ENCODE results near the gene PRR30.
"Not testable (repeated sequence)": the region's sequence is repeated elsewhere in the genome, so short reads cannot be mapped to it uniquely, and the experiment has no call there.

PRR30 gene

DNA sequence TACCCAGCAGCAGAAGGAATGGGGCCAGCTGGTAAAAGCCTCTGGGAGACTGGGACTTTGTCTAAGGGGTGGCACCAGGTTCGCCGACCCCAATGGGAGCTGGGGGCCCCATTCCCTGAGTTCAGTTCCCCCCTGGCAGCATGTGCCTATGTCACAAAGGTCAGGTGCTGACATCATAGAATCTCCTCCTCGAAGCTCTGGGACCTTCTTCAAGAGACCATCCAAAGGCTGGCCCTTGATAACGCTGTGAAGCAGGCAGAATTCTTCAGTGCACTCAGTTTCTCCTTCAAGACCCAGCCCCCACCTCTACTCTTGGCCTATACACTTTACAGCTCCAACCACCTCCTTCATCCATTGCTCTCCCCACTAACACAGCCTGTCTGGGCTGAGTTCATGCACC, at the start of gene PRR30:
TSS of gene PRR30 (minus strand) at position 101 of the 400 bp plus-strand sequence. CDS start 1,081 bp downstream, outside the sequence.
- DNase-seq = no peak

DNA sequence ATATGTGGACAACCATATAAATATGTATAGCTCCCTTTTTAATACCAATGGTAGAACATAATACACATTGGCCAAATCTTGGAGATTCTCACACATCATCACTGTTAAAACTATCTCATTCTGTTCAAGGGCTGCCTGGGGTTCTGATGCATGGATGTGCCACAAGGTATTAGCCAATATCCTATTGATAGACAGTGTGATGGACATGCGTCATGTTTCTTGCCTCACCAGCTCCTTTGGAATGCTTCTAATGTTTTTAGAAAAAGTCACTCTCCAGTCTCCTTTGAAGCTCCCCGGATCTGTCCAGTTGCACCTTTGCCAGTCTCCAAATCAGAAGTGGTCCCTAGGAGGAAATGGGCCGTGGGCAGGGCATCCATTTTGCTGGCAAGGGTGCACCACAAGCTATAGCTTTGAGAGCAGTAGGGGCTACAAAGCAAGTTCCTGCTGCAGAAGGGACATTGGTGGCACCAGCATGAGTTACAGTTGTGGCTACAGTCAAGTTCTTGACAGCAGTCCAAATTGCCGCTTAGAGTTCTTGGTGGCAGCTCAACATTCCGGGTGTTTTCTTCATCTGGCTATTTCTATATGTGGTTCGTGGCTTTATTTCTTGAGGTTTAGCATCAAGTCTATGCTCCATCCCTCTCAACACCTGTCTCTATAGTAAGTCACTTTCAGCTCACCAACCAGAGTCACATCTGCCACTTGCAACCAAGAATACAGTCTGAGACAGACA, 47.6 kb upstream of the PRR30 start:
- no peak for DNase-seq

GRCh38 chr2:27185331-27186026, 46.3 kb upstream of the PRR30 start:
- no peak for DNase-seq

DNA sequence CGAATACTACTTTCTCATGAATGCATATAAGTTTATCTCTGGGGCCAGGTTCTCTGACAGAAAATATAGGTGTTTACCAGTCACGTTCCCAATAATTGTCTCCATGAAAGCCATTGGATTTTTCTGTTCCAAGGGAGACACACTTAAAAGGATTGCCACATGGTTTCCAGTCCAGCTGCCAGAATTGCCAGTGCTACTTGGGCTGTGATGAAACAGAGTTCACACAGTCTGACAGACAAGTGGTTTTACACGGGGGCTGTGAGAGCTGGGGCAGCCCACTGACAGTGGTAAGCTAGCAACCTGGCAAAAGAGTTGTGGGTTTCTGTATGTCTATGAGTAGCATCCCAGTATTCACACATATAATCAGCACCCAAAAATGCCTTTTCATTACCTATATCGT, 44.9 kb upstream of the PRR30 start:
- no peak for DNase-seq

GRCh38 chr2:27182346-27182745, 43.1 kb upstream of the PRR30 start:
- no peak for DNase-seq

DNA sequence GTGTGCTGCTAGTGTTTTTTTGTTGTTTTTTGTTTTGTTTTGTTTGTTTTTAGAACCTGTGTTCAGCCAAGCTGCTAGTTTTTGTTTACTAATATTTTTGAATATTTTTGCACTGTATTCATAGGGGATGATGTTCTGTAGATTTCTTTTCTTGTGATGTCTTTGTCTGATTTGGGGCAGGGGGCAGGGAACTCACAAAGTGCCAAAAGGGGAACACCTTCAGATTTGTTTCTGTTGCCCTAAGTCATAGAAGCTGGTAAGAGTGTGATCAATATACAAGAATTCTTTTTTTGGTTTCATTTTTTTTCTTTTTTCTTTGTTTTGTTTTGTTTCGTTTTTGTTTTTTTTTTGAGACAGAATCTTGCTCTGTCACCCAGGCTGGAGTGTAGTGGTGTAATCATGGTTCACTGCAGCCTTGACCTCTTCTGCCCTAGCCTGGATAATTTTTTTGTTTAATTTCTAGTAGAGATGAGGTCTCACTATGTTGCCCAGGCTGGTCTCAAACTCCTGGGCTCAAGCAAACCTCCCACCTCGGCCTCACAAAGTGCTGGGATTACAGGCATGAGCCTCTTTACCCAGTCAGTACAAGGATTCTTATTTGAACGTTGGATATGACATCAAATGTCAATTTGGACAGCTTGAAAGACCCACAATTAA, 40.3 kb upstream of the PRR30 start:
- DNase-seq = no peak

DNA sequence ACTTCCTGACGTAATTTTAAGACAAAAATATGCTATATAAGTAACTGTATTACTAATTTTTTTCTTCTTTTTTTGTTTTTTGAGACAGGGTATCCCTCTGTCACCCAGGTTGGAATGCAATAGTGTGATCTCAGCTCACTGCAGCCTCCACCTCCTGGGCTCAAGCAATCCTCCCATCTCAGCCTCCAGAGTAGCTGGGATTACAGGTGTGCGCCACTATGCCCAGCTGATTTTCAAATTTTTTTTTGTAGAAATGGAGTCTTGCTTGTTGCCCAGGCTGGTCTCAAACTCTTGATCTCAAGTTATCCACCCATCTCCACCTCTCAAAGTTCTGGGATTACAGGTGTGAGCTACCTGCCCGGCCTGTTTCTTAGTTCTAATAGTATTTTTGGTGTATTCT, 39.3 kb upstream of the PRR30 start:
- no peak for DNase-seq

GRCh38 chr2:27177441-27178351, 38.5 kb upstream of the PRR30 start:
- DNase-seq = no peak

- not testable (repeated sequence) for DNase-seq
Observed at GRCh38 chr2:27175781-27176180, 36.6 kb upstream of the PRR30 start.

GRCh38 chr2:27175330-27175729, 36.1 kb upstream of the PRR30 start:
- no peak for DNase-seq

DNA sequence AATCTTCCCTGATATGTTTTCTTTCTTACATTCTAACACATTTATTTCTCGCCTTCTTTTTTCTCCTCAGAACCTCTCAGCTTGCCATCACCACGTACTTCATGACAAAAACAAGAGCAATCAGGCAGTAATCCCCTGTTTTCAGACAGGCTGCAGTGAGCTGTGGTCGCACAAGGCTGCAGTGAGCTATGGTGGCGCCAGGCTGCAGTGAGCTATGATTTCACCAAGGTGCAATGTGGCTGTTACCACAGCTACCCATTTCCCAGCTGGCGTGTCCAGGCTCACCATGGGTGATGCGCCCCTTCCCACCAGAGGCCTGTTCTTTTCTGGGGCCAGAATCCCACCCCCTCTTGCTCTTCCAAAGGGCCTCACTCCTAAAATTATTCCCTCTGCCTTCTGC, 35.4 kb upstream of the PRR30 start:
- DNase-seq = no peak

GRCh38 chr2:27171351-27171848, 32.2 kb upstream of the PRR30 start:
- peak; percentile 12 to 34 for DNase-seq

GRCh38 chr2:27170581-27171337, 31.5 kb upstream of the PRR30 start:
- no peak for DNase-seq

- DNase-seq = no peak
Observed at GRCh38 chr2:27164960-27165763, 26.0 kb upstream of the PRR30 start.

GRCh38 chr2:27162151-27163121, 23.2 kb upstream of the PRR30 start:
- no peak for DNase-seq

GRCh38 chr2:27160191-27160590, 21.0 kb upstream of the PRR30 start:
- DNase-seq = no peak

DNA sequence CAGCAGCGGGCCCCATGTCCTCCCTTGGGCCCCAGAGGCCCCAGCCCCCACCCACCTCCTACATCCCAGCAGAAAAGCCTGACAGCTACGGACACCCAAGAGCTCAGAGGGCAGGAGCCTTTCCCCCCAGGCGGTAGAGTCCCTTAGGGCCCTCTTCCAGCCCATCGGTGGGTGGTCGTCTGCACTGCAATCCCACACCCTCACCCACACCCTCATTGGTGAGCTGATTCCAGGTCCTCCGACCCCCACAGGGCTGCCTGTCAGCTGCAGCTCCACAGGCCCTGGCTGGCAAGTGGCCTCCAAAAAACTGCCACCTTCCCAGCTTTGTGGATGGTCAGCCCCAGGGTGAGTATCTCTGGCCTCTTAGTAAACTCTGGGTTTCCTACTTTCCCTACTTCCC, 20.1 kb upstream of the PRR30 start:
- no peak for DNase-seq

DNA sequence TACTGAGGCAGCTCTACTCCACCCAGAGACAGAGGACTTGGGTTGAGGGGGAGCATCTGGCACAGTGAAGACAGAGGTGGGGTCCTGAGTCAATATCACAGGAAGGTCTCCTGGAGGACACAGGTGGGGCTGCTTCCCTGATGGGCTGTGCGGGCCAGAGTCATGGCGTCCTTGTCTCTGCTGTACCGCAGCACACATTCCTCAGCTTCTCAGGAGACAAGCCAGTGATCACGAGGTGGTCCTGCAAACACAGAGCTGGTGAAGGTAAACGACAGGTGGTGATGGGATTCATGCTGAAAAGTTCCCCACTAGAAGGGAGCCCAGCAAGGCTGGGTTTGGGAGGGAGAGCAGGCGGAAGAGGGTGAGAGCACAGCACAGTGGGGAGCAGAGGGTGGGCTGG, 19.3 kb upstream of the PRR30 start:
- DNase-seq = no peak

- no peak for DNase-seq
Observed at GRCh38 chr2:27155069-27155520, 15.9 kb upstream of the PRR30 start.

DNA sequence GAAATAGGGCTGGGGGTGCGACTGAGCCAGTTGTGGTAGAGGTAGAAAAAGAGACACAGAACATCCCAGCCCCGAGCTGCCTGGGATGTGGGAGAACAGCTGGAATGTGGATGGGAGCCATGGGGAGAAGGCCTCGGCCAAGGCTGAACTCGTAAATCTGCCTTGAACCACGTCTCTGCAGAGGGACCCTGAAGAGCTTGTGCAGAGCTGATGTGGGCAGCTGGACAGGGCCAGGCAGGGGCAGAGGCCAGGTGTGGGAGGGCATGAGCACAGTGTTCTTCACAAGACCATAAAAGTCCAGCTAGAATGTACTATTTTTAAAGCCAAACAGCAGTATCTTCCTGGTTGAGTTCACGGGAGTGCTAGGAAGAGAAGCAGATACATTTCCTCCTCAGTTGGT, 15.3 kb upstream of the PRR30 start:
- DNase-seq = no peak
